Loucy (cell line): ENCODE results near the gene NR2F1.

Experiments
- H2AFZ ChIP-seq: fragments of 200-600 bp; sonication (generic); 2 replicates; pipeline ENCODE4 v1.6.0; 2016; ENCODE audit warnings: antibody characterized with exemption, mild to moderate bottlenecking, low read length, moderate library complexity
- H3F3A ChIP-seq: fragments of 200-600 bp; 2 replicates; pipeline ENCODE4 v1.6.0; 2016; ENCODE audit warnings: antibody characterized with exemption, low read depth, mild to moderate bottlenecking
- H3K27me3 ChIP-seq: fragments of 200-600 bp; sonication (generic); 2 replicates; pipeline ENCODE4 v1.6.1; 2014; ENCODE audit warnings: low read length, mild to moderate bottlenecking; ENCODE audit not compliant: insufficient read depth, poor library complexity, severe bottlenecking
- H3K36me3 ChIP-seq: fragments of 200-600 bp; sonication (generic); 2 replicates; pipeline ENCODE4 v1.6.1; 2016; ENCODE audit warnings: low read length; ENCODE audit not compliant: insufficient read depth
- H3K4me1 ChIP-seq: fragments of 200-600 bp; sonication (generic); 2 replicates; pipeline ENCODE4 v1.5.1; 2014; ENCODE audit warnings: low read length, mild to moderate bottlenecking; ENCODE audit not compliant: insufficient read depth, poor library complexity, severe bottlenecking
- H3K4me2 ChIP-seq: fragments of 200-600 bp; sonication (generic); 2 replicates; pipeline ENCODE4 v1.6.0; 2014; ENCODE audit warnings: antibody characterized with exemption, low read length, low read depth, mild to moderate bottlenecking; ENCODE audit not compliant: poor library complexity, severe bottlenecking
- H3K4me3 ChIP-seq: fragments of 200-600 bp; sonication (generic); 2 replicates; pipeline ENCODE4 v1.5.1; 2014; ENCODE audit warnings: low read length, mild to moderate bottlenecking, mixed read lengths; ENCODE audit not compliant: poor library complexity, severe bottlenecking
- H3K79me2 ChIP-seq: fragments of 200-600 bp; sonication (generic); 2 replicates; pipeline ENCODE4 v1.6.1; 2014; ENCODE audit warnings: low read length; ENCODE audit not compliant: insufficient read depth
- H3K9ac ChIP-seq: fragments of 200-600 bp; sonication (generic); 2 replicates; pipeline ENCODE4 v1.6.0; 2014; ENCODE audit warnings: mild to moderate bottlenecking, low read depth, low read length, moderate library complexity; ENCODE audit not compliant: poor library complexity, severe bottlenecking
- H3K9me2 ChIP-seq: fragments of 200-600 bp; sonication (generic); replicated peaks from 2 replicates; pipeline ENCODE4 v1.6.1; 2016; ENCODE audit warnings: low read depth, low read length, mixed read lengths
- H3K9me3 ChIP-seq: fragments of 200-600 bp; sonication (generic); 2 replicates; pipeline ENCODE4 v1.6.1; 2014; ENCODE audit warnings: mild to moderate bottlenecking, antibody characterized with exemption, low read length, low read depth; ENCODE audit not compliant: insufficient read depth
- H4K20me1 ChIP-seq: fragments of 200-600 bp; sonication (generic); 2 replicates; pipeline ENCODE4 v1.6.0; 2014; ENCODE audit warnings: antibody characterized with exemption, low read length, mild to moderate bottlenecking; ENCODE audit not compliant: insufficient read depth, poor library complexity, severe bottlenecking
- EZH2phosphoT487 ChIP-seq: fragments of 200-600 bp; IDR thresholded peaks from 2 replicates; pipeline ENCODE4 v1.6.1; 2018; ENCODE audit warnings: antibody characterized with exemption, mild to moderate bottlenecking, moderate library complexity, borderline replicate concordance
- TF ChIP-seq, protein P1 (sequence below): fragments of 200-600 bp; sonication (generic); conservative IDR thresholded peaks from 2 replicates; pipeline ENCODE4 v1.5.1; 2014; ENCODE audit warnings: mild to moderate bottlenecking, antibody characterized with exemption, low read length

NR2F1 gene

DNA sequence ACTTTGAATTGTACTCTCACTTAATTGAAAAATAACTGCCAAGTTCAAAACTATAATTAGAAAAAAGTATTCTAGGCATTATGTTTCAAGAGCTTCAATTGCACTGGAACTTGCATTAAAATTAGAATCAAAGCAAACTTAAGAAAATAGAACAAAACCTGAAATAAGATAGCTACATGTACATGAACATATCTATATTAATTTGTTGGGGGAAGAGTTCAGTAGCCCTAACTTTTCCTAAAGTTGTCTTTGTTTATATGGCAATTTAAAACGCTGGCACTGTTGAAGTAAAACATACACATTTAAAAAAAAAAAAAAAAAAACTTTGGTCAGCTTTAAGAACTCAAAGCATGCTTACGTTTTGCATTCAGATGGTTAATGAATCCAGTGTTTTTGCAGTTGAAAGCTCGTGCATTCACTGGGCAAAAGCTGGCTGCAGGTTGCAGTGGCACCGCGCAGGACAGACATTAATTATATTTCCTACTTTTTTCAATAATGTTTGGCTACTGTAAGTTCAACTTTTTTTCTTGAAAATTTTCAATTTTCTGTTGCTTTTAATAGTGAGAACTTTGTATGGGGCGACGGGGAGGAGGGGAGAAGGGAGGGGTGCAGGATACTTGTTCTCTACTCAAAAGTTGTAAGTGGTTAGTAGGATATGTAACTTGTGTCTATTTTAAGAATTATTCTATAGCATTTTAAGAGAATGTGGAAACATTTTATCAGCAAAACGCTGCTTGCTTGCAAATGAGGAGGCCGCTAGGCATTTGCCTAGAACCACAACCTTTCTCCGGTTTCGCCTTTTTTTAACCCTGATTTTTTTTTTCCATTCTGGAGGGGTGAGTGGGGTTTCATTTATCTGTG, 3.9 kb downstream of the NR2F1 start:
- TF ChIP-seq, protein P1, sequence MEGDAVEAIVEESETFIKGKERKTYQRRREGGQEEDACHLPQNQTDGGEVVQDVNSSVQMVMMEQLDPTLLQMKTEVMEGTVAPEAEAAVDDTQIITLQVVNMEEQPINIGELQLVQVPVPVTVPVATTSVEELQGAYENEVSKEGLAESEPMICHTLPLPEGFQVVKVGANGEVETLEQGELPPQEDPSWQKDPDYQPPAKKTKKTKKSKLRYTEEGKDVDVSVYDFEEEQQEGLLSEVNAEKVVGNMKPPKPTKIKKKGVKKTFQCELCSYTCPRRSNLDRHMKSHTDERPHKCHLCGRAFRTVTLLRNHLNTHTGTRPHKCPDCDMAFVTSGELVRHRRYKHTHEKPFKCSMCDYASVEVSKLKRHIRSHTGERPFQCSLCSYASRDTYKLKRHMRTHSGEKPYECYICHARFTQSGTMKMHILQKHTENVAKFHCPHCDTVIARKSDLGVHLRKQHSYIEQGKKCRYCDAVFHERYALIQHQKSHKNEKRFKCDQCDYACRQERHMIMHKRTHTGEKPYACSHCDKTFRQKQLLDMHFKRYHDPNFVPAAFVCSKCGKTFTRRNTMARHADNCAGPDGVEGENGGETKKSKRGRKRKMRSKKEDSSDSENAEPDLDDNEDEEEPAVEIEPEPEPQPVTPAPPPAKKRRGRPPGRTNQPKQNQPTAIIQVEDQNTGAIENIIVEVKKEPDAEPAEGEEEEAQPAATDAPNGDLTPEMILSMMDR, result no peak
- TF ChIP-seq EZH2phosphoT487, result no peak
- Histone ChIP-seq H3K36me3 (no peaks in the 10 kb centered on the region), H4K20me1 (no peaks in the 10 kb centered on the region), H3K4me2 (no peak overlapping the region), H3K9me2 (no peaks in the 10 kb centered on the region), H3F3A (no peaks in the 10 kb centered on the region), H3K9me3 (no peaks in the 10 kb centered on the region), H3K4me3 (no peak overlapping the region), H3K9ac (no peak overlapping the region), H2AFZ (no peak overlapping the region), H3K4me1 (no peaks in the 10 kb centered on the region), H3K79me2 (no peaks in the 10 kb centered on the region), H3K27me3 (no peaks in the 10 kb centered on the region)

DNA sequence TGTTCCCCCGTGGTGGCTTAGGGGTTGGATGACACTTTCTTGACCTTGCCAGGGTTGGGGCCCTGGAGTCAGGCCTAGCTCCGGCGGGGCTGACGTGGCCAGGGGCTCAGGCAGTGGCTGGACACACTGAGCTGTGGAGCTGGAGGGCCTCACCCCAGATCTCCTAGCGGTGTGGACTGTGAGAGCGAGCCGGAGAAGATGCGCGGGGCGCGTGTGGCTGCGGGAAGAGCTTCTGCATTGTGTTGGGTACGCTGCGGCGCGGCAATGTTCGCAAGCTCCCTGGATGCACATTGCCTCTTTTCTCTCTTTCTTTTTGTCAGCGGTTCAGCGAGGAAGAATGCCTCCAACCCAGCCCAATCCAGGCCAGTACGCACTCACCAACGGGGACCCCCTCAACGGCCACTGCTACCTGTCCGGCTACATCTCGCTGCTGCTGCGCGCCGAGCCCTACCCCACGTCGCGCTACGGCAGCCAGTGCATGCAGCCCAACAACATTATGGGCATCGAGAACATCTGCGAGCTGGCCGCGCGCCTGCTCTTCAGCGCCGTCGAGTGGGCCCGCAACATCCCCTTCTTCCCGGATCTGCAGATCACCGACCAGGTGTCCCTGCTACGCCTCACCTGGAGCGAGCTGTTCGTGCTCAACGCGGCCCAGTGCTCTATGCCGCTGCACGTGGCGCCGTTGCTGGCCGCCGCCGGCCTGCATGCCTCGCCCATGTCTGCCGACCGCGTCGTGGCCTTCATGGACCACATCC, 4.8 kb downstream of the NR2F1 start:
- TF ChIP-seq, protein P1, result no peak
- no peak for TF ChIP-seq EZH2phosphoT487
- Histone ChIP-seq H3K4me2 (no peak overlapping the region), H3K4me3 (no peak overlapping the region), H3K9ac (no peak overlapping the region), H3K27me3 (no peaks in the 10 kb centered on the region), H4K20me1 (no peaks in the 10 kb centered on the region), H2AFZ (no peak overlapping the region), H3K79me2 (no peaks in the 10 kb centered on the region), H3K9me2 (no peaks in the 10 kb centered on the region), H3K36me3 (no peaks in the 10 kb centered on the region), H3K9me3 (no peaks in the 10 kb centered on the region), H3F3A (no peaks in the 10 kb centered on the region), H3K4me1 (no peaks in the 10 kb centered on the region)

GRCh38 chr5:93588352-93589151, 5.5 kb downstream of the NR2F1 start:
- H2AFZ ChIP-seq, result no peak overlapping the region

More at GRCh38 chr5:93588352-93589151, 5.5 kb downstream of the NR2F1 start:
- Histone ChIP-seq H3K4me1 (no peaks in the 10 kb centered on the region), H3K27me3 (no peaks in the 10 kb centered on the region), H3K9me3 (no peaks in the 10 kb centered on the region), H4K20me1 (no peaks in the 10 kb centered on the region), H3K4me3 (no peak overlapping the region), H3K36me3 (no peaks in the 10 kb centered on the region), H3K4me2 (no peak overlapping the region), H3K9me2 (no peaks in the 10 kb centered on the region), H3F3A (no peaks in the 10 kb centered on the region), H3K9ac (no peak overlapping the region), H3K79me2 (no peaks in the 10 kb centered on the region)
- TF ChIP-seq, protein P1, result no peak
